Umbilical cord (tissue), 2 donors: ENCODE measurements around the gene DLD. TPM values are rescaled to one million over a fixed set of nuclear protein-coding genes. Genes with fewer than 3 reads are reported as not detected.
"Not testable (repeated sequence)": the region's sequence is repeated elsewhere in the genome, so short reads cannot be mapped to it uniquely, and the experiment has no call there.

ENCODE experiments used
- DNase-seq: peaks from one replicate; pipeline ENCODE4 v3.0.0-alpha.2; 2015; ENCODE audit warnings: low spot score
- total RNA-seq: library from RNA; depleted of rRNA; stranded (reverse); fragments of >200 nt; gene quantifications from one replicate; pipeline ENCODE4 v1.2.3, GENCODE V29; 2014; ENCODE audit warnings: low replicate concordance; ENCODE audit not compliant: insufficient read depth

DLD gene
- total RNA-seq, 1 donor from 2014 or later: 69.1 TPM

- DNase-seq: peak; percentile 67
Measured at GRCh38 chr7:107874605-107875446, 16.2 kb upstream of the DLD start.

- DNase-seq: no peak
Measured at GRCh38 chr7:107876916-107877315, 14.1 kb upstream of the DLD start.

GRCh38 chr7:107877731-107878382, 13.1 kb upstream of the DLD start:
- DNase-seq: no peak

DNA sequence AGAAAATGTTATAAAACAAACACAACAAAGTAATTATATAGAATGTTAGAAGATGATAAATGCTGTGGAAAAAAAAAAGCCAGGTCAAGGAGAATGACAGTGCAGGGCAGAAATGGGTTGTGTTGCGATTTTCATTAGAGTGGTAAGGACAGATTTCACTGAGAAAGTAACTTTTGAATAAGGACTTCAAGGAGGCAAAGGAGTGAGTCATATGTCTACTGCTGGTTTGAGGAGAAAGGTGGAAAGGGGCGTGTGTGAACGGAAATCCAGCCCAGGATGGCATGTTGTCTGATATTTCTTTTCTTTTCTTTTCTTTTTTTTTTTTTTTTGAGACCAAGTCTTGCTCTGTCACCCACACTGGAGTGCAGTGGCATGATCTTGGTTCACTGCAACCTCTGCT, 12.3 kb upstream of the DLD start:
- DNase-seq: no peak

GRCh38 chr7:107879400-107880035, 11.5 kb upstream of the DLD start:
- DNase-seq: peak; percentile 65

GRCh38 chr7:107882766-107883165, 8.2 kb upstream of the DLD start:
- DNase-seq: no peak

GRCh38 chr7:107884066-107884818, 6.7 kb upstream of the DLD start:
- DNase-seq: no peak

GRCh38 chr7:107887827-107888226, 3.2 kb upstream of the DLD start:
- not testable (repeated sequence) for DNase-seq

DNA sequence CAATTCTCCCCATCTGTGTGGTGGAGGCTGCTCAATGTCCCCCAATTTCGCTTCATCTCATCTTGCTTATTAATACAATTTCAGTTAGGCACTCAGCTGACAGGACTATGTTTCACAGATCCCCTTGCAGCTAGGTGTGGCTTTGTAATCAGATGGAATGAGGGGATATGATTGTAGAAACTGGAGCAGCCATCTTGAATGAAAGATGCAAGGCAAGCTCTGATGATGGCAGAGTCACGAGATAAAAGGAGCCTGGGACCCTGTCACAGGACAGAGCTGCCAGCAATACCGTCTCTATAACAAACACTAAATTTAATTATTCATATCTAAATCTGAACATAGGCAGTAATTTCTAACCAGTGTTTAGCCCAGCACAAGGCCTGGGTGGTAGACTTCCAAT, 991 bp upstream of the DLD start:
- no peak for DNase-seq

- DNase-seq: no peak
Measured at GRCh38 chr7:107890493-107890961, 456 bp upstream of the DLD start.

DNA sequence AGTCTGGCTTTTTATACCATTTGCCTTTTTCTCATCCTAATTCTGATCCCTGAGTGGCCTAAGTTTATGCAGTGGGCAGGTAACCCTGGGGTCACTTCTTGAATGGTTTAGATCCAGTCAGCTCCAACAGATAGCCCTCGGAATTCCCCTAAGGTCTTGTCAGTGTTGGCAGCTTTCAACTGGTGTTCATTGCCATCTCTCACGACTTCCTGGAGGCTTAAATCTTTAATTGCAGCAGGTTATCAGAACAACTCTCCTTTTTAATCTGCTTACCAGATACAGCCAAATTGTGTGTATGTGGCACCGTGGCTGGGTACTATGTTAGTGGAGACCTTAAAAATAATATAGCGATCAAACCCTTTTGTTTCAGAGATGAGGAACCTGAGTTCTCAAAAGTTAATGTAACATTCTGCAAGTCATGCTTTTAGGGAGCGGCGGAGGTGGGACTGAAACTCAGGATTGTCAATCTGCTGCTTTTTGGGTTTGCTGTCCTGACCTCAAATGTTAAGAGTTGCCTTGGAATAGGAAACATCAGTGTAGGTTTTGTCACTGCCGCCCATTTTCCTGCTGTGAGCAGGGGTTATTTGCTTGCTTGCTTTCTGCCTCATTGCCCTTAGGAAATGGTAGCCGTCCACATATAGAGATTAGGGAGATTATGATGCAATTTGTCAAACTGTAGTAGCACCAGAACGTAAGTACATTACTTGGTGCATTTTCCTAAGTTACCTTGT, 818 bp downstream of the DLD start:
- no peak for DNase-seq

GRCh38 chr7:107892367-107892741, 1.4 kb downstream of the DLD start:
- not testable (repeated sequence) for DNase-seq

DNA sequence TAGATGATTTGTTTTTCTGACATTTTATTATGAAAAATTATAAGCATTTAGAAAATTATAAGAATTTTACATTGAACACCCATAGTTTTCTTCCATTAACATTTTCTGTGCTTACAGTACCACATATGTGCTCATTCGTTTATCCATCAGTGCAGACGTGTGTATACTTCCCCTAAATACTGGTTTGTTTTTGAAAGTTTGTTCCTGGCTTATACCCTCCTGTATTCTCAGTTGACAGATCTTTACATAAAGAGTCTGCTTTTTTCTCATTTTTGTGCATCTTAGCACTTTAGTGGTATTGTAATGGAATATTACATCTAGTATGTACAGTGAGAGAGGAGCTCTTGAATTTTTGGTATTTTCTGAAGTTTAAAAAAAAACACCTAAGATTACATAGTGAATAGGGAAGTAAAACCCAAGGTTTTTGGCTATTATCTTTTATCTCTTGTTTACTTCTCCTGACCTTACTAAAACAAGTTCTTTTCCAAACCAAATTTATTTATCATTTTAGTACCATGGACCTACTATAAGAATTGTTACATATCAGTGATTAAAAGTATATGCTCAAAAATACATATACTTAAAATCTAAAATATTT, 8.1 kb downstream of the DLD start:
- no peak for DNase-seq

- no peak for DNase-seq
Measured at GRCh38 chr7:107900496-107901015, 9.6 kb downstream of the DLD start.

DNA sequence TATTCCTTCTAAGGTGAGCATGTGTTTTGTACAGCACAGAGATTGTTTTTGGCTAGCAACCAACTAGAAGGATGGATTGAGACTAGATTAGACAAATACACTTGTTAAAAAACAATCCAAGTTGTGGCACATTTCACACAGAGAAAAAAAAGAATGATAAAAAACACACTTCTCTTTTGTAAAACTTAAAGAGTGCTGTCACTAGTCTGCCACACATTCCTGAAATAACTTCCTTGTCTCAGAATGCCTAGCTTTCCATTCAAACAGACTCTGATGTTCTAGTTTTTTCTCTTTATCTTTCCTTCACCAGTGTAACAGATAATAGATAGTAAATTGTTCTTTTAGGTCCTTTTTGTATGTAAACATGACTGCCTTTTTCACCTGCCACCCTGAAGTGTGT, 11.4 kb downstream of the DLD start:
- DNase-seq: peak; percentile 41

DNA sequence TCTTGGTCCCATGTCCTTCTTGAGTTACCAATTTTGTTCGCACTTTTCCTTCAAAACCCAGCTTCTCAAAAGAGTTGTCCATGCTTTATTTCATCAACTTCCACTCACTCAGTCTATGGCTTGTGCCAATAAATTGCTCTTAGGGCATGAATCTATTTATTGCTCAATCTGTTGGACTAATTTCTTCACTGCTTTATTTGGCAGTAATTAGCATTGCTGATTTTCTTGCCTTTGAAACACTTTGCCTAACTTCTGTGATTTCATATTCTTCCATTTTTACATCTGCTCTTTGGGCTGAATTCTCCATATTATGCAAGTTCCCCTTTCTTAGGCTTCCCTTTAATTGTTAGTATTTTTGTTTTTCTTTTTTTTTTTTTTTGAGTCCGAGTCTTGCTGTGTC, 16.8 kb downstream of the DLD start:
- no peak for DNase-seq

DNA sequence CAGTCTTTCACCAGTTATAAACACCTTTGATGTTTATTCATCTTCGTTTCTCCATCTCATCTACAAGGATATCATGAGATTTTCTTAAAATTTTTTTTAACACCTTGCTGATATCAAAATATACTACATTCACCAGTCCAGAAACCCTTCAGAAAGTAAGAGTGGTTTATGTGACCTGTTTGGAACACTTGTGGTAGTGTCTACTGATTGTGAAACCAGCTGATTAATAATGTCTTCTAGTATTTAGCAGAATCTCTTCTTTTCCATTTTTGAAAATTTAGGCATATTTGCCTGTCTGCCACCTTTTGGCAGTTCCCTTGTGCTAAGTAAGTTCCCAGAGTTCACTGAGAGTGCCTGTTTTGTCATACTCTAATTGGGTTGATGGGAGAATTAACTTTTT, 18.5 kb downstream of the DLD start:
- DNase-seq: no peak

GRCh38 chr7:107911981-107912380, 21.0 kb downstream of the DLD start:
- DNase-seq: no peak

DNA sequence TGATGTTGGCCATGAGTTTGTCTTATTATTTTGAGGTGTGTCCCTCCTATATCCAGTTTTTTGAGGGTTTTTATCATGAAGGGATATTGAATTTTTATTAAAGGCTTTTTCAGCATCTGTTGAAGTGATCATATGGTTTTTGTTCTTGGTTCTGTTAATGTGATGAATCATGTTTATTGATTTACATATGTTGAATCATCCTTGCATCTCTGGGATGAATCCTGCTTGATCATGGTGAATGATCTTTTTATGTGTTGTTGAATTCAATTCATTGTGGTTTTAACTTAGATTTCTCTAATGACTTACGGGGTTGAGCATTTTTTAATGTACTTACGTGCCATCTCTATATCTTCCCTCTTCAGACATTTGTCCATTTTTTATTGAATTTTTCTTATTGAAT, 22.9 kb downstream of the DLD start:
- DNase-seq: no peak

- DNase-seq: no peak
Measured at GRCh38 chr7:107914831-107915230, 23.8 kb downstream of the DLD start.

GRCh38 chr7:107915541-107915940, 24.6 kb downstream of the DLD start:
- DNase-seq: no peak
